AG09309 (cell line): ENCODE results near the gene DYDC2.
"Not testable (repeated sequence)": the region's sequence is repeated elsewhere in the genome, so short reads cannot be mapped to it uniquely, and the experiment has no call there.

ENCODE experiments used
- DNase-seq: peaks from one replicate; pipeline ENCODE4 v3.0.0-alpha.2; 2010; ENCODE audit warnings: low read depth
- H3K4me3 ChIP-seq: 2 replicates; pipeline ENCODE4 v1.5.1; 2011; ENCODE audit warnings: mild to moderate bottlenecking, low read depth, low read length, moderate library complexity; ENCODE audit not compliant: control insufficient read depth
- TF ChIP-seq, protein P1 (sequence below): IDR thresholded peaks from 2 replicates; pipeline ENCODE4 v1.5.1; 2011; ENCODE audit warnings: mild to moderate bottlenecking, low read depth, low read length, inconsistent platforms; ENCODE audit not compliant: insufficient read depth, control insufficient read depth; ENCODE audit errors: missing control alignments

DYDC2 gene

DNA sequence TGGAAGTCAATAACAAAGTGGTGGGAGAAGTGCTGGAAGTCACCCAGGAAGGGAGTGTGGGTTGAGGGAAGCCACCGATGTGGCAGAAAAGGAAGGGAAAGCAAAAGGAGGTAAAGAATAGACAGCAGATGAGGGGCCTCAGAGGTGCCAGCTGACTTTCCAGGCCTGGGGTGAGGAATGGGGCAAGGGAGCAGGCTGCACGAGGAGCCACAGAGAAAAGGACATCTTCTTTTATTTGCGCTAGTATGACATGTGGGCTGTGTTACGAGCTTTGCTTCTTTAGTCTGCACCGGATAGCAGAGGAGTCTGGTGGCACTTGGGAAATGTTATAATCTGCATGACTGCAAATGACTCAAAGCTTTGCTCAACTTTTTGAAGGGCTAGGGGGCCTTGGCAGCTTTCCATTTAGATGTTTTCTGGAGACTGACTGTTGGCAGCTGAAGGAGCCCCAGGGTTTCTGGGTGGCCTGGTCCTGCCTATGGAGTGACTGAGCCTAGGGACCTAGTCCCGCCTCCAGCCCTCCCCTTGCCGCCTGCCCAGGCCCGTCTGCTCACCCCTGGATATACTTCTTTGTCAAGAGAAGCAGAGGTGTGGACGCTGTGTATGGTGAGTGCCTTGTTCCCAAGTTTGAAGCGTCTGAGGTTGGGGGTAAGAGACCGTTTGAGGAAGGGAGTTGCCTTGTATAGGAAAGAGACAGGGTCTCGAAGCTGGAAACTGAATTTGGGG is 56.9 kb downstream of the DYDC2 start:
- no peak for DNase-seq
- TF ChIP-seq, protein P1, sequence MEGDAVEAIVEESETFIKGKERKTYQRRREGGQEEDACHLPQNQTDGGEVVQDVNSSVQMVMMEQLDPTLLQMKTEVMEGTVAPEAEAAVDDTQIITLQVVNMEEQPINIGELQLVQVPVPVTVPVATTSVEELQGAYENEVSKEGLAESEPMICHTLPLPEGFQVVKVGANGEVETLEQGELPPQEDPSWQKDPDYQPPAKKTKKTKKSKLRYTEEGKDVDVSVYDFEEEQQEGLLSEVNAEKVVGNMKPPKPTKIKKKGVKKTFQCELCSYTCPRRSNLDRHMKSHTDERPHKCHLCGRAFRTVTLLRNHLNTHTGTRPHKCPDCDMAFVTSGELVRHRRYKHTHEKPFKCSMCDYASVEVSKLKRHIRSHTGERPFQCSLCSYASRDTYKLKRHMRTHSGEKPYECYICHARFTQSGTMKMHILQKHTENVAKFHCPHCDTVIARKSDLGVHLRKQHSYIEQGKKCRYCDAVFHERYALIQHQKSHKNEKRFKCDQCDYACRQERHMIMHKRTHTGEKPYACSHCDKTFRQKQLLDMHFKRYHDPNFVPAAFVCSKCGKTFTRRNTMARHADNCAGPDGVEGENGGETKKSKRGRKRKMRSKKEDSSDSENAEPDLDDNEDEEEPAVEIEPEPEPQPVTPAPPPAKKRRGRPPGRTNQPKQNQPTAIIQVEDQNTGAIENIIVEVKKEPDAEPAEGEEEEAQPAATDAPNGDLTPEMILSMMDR, result no peak
- no peak overlapping the region for H3K4me3 ChIP-seq

DNA sequence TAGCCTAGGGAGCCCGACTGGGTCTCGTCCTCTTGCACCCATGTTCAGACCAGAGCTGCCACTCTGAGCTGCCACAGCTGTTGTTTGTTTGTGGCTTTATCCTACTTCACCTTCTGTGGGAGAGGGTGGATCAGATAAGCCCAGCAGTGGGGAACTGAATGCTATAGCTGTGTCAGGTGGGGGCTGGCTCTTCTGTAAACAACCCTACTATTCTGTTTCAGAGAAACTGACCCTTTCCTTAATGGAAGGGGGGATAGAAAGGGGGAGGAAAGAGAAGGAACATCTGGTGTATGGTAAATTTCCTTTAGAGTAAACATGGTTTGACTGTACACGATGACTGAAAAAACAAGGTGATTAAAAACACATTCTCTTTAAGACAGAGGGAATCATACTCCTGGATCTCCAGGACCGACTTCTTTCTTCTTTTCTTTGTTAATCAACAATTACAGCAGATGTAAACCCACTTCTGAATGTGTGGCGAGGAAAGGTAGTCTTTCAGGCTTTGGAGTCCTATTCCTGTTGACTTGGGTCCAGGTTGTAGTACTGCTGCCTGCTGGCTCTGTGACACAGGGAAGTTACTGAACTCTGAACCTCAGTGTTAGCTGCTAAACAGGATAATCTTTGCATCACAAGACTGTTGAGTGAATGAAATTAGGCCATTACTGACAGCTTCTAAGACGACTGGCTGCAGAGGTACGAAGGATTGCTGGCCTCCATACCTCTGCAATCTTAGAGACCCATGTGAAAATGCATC is 57.7 kb downstream of the DYDC2 start:
- DNase-seq, result no peak
- TF ChIP-seq, protein P1, result no peak
- H3K4me3 ChIP-seq, result no peak overlapping the region

DNA sequence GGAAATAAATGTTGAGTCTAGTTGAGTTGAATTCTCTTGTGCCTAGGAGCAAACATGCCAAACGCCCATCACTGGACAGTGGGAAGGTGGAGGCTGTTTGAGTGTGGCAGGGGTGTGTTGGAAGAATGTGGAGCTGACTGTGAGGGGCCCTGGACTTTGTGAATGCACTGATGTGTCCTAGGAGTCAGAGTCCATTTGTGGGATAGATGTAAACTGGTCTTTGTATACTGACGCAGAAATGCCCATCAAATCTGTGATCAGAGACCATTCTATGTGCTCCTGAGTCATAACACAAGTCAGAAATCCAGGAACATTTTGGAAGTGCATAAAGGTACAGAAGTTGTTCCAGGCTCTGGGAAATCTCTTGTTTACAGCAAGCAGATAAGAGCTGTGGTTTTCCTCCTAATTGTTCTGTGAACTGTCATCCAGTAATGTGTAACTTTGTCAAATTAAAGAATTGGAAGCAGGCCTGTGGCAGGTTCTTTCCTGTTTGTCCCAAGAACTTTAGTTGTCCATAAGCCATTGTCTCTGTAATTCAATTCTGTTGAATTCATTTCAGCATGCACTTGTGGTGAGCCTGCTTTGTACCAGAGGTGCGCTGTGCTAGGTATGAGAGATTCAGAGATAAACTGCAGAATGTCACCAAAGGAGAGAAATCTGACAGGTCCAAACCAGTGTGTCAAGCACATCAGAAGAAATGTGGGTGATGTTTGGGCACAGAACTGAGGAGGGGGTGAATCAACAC is 59.3 kb downstream of the DYDC2 start:
- DNase-seq, result no peak
- TF ChIP-seq, protein P1, result no peak
- no peak overlapping the region for H3K4me3 ChIP-seq

DNA sequence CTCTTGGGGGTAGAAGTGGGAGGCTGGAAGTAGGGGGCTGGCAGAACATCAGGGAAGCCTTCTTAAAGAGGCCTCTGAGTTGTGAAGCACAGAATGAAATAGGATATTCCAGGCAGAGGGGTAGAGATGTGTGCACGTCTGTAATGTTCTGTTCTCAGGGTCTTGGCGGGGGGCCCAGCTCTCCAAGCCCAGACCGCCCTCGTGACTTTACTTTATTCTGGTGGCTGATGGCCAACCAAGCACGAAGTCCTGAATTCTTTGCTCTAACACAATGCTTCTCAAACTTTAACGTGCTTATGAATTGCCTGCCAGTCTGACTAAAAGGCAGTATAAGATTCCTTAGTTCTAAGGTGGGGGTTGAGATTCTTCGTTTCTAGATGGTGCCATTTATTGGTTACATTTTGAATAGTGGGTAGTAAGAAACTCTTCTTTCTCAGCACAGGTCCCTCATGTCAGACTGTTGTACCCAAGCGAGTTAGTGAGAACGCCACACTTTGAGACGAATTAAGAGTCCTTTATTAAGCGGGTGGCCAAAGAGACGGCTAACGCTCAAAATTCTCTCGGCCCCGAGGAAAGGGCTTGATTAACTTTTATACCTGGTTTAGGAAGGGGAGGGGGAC is 60.0 kb downstream of the DYDC2 start:
- TF ChIP-seq, protein P1, result no peak
- H3K4me3 ChIP-seq, result no peak overlapping the region
- DNase-seq, result no peak

DNA sequence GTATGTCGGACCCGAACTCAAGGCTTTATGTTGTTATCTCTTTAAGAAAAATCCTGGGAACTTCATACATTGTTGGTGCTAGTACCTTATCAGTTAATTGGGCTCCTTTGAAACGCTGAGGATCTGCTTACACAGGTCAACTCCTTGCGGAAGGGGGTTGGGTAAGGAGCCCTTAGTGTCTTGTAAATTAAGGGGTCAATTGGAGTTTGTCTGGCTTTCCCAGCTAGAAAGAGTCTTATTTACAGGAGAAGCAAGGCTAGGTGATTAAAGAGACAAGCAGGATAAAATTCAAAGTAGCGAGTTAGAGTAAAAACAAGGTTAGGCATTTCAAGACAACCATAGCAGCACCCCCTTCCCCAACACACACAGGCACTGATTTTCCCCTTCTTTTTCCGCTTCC is 60.7 kb downstream of the DYDC2 start:
- H3K4me3 ChIP-seq, DNase-seq: not testable (repeated sequence)
